NCI-H2029 (cell line): ENCODE results near the gene GALNT7.

ENCODE experiments used
- DNase-seq: peaks from one replicate; lab custom pipeline; 2025; lab: John Stamatoyannopoulos, UW

Gene GALNT7

DNA sequence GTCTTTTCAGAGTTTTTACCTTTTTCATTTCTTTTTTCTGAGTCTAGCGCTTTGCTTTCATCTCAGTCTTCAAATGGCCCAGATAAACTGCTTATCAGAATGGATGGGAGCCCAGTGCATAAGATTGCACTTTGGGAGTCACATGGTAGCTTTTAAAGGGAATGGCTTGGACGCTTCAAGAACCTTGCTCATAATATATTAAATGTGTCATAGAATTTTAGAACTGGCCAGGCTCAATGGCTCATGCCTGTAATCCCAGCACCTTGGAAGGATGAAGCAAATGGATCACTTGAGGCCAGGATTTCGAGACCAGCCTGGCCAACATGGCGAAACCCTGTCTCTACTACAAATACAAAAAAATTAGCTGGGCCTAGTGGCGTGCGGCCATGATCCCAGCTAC, 97.1 kb downstream of the GALNT7 start:
- no peak for DNase-seq

DNA sequence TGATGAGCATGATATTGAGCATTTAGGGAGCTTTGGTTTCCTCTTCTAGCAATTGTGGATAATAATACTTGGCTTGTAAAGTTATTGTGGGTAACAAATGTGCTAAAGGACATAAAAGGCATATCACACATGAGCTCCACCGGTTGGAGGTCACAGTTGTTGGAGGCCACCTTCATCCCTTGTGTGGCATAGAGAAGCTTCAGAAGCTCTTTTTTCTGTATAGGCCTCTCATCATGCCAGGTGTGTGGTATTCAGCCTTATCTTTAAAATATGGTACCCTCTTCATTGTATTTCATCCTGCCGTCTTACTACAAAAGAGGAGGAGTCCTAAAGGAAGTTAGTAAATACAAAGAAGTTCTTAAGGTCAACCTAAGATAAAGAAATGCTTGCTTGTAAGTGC, 99.1 kb downstream of the GALNT7 start:
- DNase-seq = no peak

DNA sequence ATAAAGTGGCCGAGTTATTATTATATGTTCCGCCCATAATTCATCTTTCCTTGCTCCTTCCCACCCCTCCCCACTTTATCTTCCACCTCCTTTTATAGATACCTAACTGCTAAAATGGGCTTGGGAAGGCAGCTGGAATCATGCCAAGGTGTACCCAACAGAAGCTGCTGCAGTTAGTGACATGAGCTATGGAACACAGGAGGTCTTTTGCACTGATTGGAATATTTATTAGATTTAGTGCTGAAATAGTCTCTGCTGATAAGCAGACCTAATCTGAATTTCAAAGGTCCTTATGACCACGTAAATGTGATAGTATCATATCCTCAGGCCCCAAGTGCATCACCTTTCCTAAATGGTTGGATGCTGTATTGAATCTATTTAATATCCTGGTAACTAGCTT, 100.7 kb downstream of the GALNT7 start:
- no peak for DNase-seq

GRCh38 chr4:173270312-173271027, 101.9 kb downstream of the GALNT7 start:
- no peak for DNase-seq

DNA sequence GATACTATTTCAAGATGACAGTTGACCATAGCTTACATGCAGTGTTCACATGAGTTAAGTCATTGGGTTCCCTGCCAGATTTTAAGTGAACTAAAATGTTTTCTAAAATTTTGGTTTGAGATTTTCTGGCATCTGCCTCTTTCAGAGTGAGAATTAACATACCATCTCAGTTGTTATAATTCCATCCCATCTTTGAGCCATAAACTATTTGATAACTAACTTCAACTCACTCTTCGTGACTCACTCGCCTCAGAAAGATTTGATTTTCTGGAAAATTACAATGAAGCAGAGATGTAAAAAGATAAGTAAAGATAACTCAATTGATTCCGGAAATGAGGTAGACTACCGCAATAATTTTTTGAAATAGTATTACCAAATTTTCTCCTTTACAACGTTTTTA, 103.7 kb downstream of the GALNT7 start:
- DNase-seq = no peak

DNA sequence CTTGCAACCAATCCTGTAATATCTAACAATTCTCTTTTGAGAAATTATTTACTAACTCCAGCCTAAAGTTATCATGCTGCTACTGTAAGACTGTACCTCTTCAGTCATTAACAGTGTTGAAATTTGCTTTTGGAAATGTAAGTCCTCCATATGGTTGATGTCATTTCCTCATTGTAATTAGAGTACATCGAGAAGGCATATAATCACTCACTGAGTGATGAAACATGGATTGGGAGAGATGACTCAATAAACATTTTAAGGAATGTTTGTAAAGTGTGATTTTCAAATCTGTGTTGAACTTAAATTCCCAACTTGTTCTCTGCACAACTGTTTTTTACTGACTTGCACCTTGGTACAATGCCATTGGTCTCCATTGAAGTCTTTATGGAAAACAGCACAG, 104.4 kb downstream of the GALNT7 start:
- DNase-seq = no peak

DNA sequence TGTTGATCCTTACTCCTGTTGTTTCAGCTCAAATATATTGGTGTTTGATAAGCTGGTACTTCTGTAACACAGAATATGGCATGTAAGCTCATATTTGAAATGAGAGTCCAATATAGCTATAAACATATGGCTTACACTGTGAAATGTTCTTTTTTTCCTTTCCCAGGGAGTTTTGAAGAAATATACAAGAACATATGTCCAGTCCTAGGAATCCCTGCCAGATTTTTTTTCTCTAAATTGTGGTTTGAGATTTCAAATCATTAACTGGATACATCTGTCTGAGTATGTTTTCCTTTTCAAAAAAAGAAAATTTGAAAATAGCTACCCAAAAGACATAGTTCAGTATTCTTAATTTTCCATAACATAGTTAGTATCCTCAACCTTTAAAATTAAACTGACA, 105.3 kb downstream of the GALNT7 start:
- DNase-seq = no peak

DNA sequence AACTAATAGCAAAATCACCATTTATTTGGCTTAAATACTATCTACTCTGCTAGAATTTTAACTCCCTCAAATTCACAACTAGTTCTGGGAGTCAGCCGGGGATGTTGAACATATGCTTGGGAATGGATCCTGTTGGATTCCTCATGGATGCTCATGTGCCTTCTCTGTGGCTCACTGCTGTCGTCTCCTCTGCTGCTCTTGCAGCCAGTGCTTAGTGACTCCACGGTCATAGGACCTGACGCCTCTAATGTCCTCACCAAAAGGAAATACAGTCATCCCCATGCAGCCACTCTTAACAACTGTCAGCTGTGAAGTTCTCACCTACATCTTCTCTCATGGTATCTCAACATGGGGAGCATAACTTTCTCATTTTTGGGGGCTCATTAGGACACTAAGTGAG, 106.1 kb downstream of the GALNT7 start:
- no peak for DNase-seq

- no peak for DNase-seq
These were observed 106.5 kb downstream of the GALNT7 start for GRCh38 chr4:173275150-173275549.

DNA sequence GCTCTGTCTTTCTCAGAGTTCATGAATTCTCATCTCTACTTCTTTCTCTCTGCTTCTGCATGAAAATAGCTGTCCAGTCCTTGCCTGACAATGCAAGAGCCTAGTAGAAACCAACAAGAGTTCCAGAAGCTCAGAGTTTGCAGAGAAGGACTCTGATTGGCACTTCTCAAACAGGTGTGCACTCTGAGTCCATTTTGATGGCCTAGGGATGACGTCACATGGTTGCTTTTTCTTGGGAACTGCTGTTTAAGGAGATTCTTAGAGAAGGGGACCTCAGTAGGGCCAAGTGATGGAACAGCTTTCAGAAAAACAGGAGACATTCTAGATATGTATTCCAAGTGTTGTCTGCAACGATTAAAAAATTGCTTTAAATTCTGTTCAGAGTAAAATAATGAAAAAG, 108.7 kb downstream of the GALNT7 start:
- no peak for DNase-seq

DNA sequence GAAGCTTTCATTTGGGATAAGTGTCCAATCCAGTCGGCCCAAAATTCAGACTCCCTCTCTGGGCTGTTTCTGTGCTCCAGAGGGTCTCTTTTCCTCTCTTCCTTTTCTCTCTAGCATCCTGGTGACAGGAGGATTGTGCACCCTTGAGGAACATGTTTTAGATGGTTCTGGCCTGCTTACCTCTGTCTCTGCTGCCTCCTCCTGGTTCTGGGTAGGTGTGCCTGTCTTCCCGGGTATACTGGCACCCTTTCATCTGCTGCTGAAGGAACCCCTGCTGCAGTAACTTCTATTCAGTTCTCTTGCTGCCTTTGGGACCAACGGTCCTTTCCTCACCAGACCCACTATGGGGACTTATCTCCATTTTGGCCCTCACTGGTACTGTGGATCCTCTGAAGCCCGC, 112.4 kb downstream of the GALNT7 start:
- DNase-seq = no peak

GRCh38 chr4:173281406-173282255, 113.0 kb downstream of the GALNT7 start:
- no peak for DNase-seq

DNA sequence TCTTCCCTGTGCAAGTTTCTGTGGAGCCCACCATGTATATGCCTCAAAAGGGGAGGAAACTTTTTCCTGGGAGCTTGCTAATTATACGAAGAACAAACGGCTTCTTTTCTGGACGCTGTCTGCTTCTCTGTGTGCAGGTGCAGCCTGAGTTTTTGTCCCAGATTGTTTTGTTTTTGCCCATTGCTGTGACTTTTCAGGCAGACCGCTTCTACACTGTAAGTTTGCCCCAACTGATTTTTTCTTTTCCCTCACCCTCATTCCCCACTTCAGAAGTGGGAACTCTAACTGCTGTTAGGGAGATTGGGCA, 113.6 kb downstream of the GALNT7 start:
- no peak for DNase-seq

DNA sequence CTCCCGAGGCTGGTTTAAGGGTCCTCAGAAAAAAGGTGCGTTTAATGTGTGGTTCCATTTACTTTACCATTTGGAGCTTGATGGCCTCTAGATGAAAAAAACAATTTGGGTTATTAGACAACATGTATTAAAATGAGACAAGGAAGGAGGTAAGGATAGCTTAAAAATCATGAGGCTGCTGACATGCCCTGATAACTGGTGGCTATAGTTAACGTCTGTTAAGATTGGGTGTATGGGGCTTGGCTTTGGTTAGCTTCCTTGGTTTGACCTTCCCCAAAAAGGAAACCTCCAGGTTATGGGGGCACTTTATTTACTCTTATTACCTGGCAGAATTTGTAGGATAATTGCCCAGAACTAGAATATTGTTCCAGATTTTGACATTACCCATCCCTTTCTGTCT, 114.0 kb downstream of the GALNT7 start:
- DNase-seq = no peak

GRCh38 chr4:173284463-173284862, 115.9 kb downstream of the GALNT7 start:
- DNase-seq = no peak

- no peak for DNase-seq
These were observed 118.9 kb downstream of the GALNT7 start for GRCh38 chr4:173287486-173287885.

- no peak for DNase-seq
These were observed 119.7 kb downstream of the GALNT7 start for GRCh38 chr4:173288296-173288695.

GRCh38 chr4:173288698-173289352, 120.2 kb downstream of the GALNT7 start:
- no peak for DNase-seq

DNA sequence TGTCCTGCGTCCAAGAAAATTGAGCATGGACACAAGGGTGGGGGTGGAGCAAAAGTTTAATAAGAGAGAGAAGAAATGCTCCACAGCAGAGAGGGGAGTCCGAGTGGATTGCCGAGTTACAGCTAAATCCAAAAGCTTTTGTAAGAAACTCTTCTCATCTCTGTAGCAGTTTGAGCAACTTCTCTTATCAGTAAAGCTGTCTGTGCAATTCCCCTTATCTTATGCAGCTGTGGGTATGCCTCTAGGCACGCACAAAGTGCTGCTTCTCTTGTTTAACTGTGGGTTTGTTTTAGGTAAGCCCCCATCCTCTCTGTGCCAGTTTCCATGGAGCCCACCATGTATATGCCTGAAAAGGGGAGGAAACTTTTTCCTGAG, 120.7 kb downstream of the GALNT7 start:
- no peak for DNase-seq

GRCh38 chr4:173291899-173292298, 123.3 kb downstream of the GALNT7 start:
- DNase-seq = no peak

GRCh38 chr4:173293663-173294062, 125.1 kb downstream of the GALNT7 start:
- no peak for DNase-seq

GRCh38 chr4:173294444-173294843, 125.8 kb downstream of the GALNT7 start:
- DNase-seq = no peak

DNA sequence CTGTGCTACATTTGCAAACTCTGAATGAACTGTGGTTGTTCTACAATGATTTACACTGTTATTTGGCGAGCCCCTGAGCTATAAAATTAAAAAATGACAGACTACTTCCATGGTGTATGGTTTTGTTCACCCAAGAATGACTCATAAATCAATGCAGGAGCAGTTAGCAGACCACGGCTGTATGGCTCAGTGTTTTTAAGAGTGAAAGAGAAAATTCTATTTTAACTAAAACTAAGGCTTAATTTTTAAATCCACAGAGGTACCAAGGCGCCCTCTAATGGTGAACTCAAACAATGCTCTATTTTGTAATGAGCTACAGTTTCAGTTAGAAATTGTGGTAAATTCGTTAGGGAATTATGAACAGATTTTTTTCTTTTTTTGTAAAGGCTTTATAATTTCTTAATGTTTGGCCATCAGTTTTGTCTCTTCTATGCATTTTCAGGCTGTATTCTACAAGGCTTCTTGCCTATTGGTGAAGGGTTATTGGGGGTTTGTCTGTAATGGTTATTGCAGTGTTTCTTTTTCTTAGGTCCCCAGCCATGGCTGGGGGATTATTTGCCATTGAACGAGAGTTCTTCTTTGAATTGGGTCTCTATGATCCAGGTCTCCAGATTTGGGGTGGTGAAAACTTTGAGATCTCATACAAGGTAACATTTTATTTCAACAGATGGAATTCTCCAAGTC, 133.0 kb downstream of the GALNT7 start:
- no peak for DNase-seq
